Rectal smooth muscle tissue (tissue), 1 donor: ENCODE results near the gene SMIM13.
"Not testable (repeated sequence)": the region's sequence is repeated elsewhere in the genome, so short reads cannot be mapped to it uniquely, and the experiment has no call there.

Experiments used
- H3K27ac ChIP-seq: one replicate; pipeline ENCODE4 v1.7.0; 2013; ENCODE audit warnings: low read depth, low read length, inconsistent platforms
- H3K27me3 ChIP-seq: one replicate; pipeline ENCODE4 v1.7.0; 2013; ENCODE audit warnings: low read length; ENCODE audit not compliant: control insufficient read depth, insufficient read depth
- H3K36me3 ChIP-seq: one replicate; pipeline ENCODE4 v1.7.0; 2013; ENCODE audit warnings: low read length; ENCODE audit not compliant: control insufficient read depth, insufficient read depth
- H3K4me1 ChIP-seq: one replicate; pipeline ENCODE4 v1.7.0; 2013; ENCODE audit warnings: low read length; ENCODE audit not compliant: control insufficient read depth, insufficient read depth
- H3K4me3 ChIP-seq: one replicate; pipeline ENCODE4 v1.7.0; 2013; ENCODE audit warnings: low read length
- H3K9ac ChIP-seq: one replicate; pipeline ENCODE4 v1.7.0; 2013; ENCODE audit warnings: low read length

SMIM13 gene

GRCh38 chr6:11089695-11090094, 3.9 kb upstream of the SMIM13 start:
- no peak overlapping the region for H3K27ac ChIP-seq
- H3K4me3 ChIP-seq: no peak overlapping the region
- no peaks in the 10 kb centered on the region for H3K27me3 ChIP-seq
- H3K4me1 ChIP-seq: peaks cover 2% of the 10 kb centered on the region
- H3K9ac ChIP-seq: no peak overlapping the region
- H3K36me3 ChIP-seq: no peaks in the 10 kb centered on the region

DNA sequence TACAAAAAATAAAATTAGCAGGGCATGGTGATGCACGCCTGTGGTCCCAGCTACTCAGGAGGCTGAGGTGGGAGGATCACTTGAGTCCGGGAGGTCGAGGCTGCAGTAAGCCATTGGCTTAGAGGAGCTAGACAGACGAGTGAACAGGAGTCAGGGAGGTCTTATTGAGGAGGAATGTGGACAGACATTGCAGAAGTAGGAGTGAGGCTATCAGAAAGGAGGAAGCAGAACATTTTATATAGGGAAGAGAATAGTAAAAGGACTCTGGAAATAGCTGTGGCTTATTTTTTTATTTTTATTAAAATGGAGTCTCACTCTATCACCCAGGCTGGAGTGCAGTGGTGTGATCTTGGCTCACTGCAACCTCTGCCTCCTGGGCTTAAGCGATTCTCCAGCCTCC, 2.5 kb upstream of the SMIM13 start:
- H3K4me1 ChIP-seq, H3K27ac ChIP-seq, H3K36me3 ChIP-seq, H3K27me3 ChIP-seq, H3K9ac ChIP-seq, H3K4me3 ChIP-seq: not testable (repeated sequence)

DNA sequence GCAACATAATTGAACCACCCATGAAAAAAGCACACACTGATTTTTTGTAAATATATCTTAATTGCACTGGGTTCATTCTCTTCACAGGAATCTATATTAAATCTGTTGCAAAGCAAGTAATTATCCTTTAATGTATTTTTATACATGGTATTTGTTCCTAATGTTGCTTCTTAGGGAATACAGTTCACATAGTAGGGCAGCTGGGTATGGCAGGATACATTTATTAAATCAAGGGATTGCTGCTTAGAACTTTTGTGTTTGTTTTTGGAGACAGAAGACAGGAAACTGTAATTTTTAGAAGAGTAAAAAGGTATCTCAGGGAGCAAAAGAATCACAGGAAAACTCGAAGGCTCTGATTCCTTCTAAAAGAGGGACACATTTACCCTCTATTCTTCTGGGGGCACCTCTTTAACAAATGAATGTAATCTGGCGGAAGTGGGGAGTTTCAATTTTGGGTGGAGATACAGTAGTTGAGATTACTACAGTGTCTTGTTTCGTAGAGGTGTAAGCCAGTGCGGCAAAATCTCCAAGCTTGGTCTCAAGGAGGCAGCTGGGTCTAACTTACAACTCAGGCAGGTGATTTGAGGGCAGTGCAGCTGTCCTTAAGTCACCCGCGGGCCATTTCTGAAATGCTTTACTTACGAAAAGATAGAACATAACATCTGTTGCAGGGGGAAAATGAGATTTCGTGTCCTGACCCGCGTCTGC, 812 bp upstream of the SMIM13 start:
- H3K27me3 ChIP-seq: no peaks in the 10 kb centered on the region
- H3K27ac ChIP-seq: peak overlapping the region; percentile 92
- H3K9ac ChIP-seq: peak overlapping the region; percentile 88
- H3K4me1 ChIP-seq: peaks cover 6% of the 10 kb centered on the region
- H3K4me3 ChIP-seq: peak overlapping the region; percentile 88
- no peaks in the 10 kb centered on the region for H3K36me3 ChIP-seq

DNA sequence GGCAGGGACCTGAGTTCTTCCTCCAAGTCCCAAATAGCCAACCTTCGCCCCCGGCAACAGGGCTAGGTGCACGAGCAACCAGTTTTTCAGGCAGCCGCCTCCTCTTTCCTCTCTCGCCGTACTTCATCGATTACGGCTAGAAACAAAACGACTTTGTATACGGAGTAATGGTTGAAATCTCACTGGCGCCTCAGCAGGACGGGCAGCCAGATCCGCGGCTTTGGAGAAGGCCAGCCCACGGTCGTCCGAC, 333 bp upstream of the SMIM13 start:
- Histone ChIP-seq H3K36me3 (no peaks in the 10 kb centered on the region), H3K4me1 (peaks cover 6% of the 10 kb centered on the region), H3K9ac (peak overlapping the region; percentile 88), H3K4me3 (peak overlapping the region; percentile 88), H3K27me3 (no peaks in the 10 kb centered on the region), H3K27ac (peak overlapping the region; percentile 92)

DNA sequence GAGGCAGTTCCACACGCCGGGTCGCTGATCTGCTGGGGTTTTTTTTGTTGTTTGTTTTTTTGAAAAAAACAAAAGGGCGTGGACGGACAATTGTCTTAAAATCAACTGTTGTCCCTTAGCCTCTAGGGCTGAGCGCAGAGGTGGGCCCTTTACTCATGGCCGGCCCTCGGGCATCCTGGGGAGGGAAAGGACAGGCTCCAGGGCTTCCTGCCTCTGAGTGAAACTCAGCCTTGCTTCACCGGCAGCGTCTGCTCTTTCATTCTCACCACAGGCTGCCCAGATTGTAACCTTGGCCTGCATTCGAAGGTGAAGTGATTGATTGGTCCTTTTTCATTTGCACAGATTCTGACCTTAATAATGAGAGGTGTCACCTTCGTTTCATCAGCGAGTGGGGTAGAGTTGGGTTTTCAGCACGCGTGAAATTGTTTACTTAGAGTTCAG, 797 bp downstream of the SMIM13 start:
- peak overlapping the region; percentile 88 for H3K4me3 ChIP-seq
- peak overlapping the region; percentile 92 for H3K27ac ChIP-seq
- H3K9ac ChIP-seq: peak overlapping the region; percentile 50
- no peaks in the 10 kb centered on the region for H3K36me3 ChIP-seq
- H3K4me1 ChIP-seq: peaks cover 6% of the 10 kb centered on the region
- H3K27me3 ChIP-seq: no peaks in the 10 kb centered on the region

- Histone ChIP-seq H3K27me3 (no peaks in the 10 kb centered on the region), H3K4me3 (peak overlapping the region; percentile 88), H3K27ac (no peak overlapping the region)
Observed at GRCh38 chr6:11094941-11095340, 1.3 kb downstream of the SMIM13 start.

GRCh38 chr6:11096109-11096508, 2.5 kb downstream of the SMIM13 start:
- no peak overlapping the region for H3K27ac ChIP-seq

More at GRCh38 chr6:11094941-11095340, 1.3 kb downstream of the SMIM13 start:
- Histone ChIP-seq H3K36me3 (no peaks in the 10 kb centered on the region), H3K4me1 (peaks cover 6% of the 10 kb centered on the region), H3K9ac (no peak overlapping the region)

DNA sequence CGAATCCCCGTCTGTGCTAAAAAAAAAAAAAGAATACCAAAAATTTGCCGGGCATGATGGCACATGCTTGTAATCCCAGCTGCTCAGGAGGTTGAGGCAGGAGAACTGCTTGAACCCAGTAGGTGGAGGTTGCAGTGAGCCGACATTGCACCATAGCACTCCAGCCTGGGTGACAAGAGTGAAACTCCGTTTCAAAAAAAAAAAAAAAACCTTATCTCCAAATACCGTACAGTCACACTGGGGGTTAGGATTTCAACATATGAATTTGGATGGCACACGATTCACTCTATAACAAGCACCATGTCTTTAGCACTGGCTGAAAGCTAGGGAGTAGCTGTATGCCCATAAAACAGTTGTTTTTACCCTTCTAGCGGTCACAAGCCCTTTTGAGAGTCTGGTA, 3.8 kb downstream of the SMIM13 start:
- H3K36me3 ChIP-seq: no peaks in the 10 kb centered on the region
- no peaks in the 10 kb centered on the region for H3K27me3 ChIP-seq
- no peak overlapping the region for H3K4me3 ChIP-seq
- H3K27ac ChIP-seq: no peak overlapping the region
- no peak overlapping the region for H3K9ac ChIP-seq
- peaks cover 6% of the 10 kb centered on the region for H3K4me1 ChIP-seq

More at GRCh38 chr6:11096109-11096508, 2.5 kb downstream of the SMIM13 start:
- Histone ChIP-seq H3K9ac (no peak overlapping the region), H3K36me3 (no peaks in the 10 kb centered on the region), H3K27me3 (no peaks in the 10 kb centered on the region), H3K4me3 (no peak overlapping the region), H3K4me1 (peaks cover 6% of the 10 kb centered on the region)

GRCh38 chr6:11098004-11098403, 4.4 kb downstream of the SMIM13 start:
- no peak overlapping the region for H3K9ac ChIP-seq
- no peak overlapping the region for H3K27ac ChIP-seq
- H3K27me3 ChIP-seq: no peaks in the 10 kb centered on the region
- H3K4me1 ChIP-seq: peaks cover 4% of the 10 kb centered on the region
- no peak overlapping the region for H3K4me3 ChIP-seq
- H3K36me3 ChIP-seq: no peaks in the 10 kb centered on the region

GRCh38 chr6:11101417-11101816, 7.8 kb downstream of the SMIM13 start:
- Histone ChIP-seq H3K4me3 (no peak overlapping the region), H3K4me1 (no peaks in the 10 kb centered on the region), H3K36me3 (no peaks in the 10 kb centered on the region), H3K9ac (no peak overlapping the region), H3K27me3 (no peaks in the 10 kb centered on the region), H3K27ac (no peak overlapping the region)

GRCh38 chr6:11103065-11103464, 9.4 kb downstream of the SMIM13 start:
- no peak overlapping the region for H3K9ac ChIP-seq
- H3K27me3 ChIP-seq: no peaks in the 10 kb centered on the region
- H3K27ac ChIP-seq: no peak overlapping the region
- no peaks in the 10 kb centered on the region for H3K4me1 ChIP-seq
- no peak overlapping the region for H3K4me3 ChIP-seq
- no peaks in the 10 kb centered on the region for H3K36me3 ChIP-seq

- no peak overlapping the region for H3K9ac ChIP-seq
- no peaks in the 10 kb centered on the region for H3K4me1 ChIP-seq
- H3K27me3 ChIP-seq: no peaks in the 10 kb centered on the region
- H3K36me3 ChIP-seq: no peaks in the 10 kb centered on the region
- no peak overlapping the region for H3K27ac ChIP-seq
- no peak overlapping the region for H3K4me3 ChIP-seq
Observed at GRCh38 chr6:11108726-11109125, 15.1 kb downstream of the SMIM13 start.

DNA sequence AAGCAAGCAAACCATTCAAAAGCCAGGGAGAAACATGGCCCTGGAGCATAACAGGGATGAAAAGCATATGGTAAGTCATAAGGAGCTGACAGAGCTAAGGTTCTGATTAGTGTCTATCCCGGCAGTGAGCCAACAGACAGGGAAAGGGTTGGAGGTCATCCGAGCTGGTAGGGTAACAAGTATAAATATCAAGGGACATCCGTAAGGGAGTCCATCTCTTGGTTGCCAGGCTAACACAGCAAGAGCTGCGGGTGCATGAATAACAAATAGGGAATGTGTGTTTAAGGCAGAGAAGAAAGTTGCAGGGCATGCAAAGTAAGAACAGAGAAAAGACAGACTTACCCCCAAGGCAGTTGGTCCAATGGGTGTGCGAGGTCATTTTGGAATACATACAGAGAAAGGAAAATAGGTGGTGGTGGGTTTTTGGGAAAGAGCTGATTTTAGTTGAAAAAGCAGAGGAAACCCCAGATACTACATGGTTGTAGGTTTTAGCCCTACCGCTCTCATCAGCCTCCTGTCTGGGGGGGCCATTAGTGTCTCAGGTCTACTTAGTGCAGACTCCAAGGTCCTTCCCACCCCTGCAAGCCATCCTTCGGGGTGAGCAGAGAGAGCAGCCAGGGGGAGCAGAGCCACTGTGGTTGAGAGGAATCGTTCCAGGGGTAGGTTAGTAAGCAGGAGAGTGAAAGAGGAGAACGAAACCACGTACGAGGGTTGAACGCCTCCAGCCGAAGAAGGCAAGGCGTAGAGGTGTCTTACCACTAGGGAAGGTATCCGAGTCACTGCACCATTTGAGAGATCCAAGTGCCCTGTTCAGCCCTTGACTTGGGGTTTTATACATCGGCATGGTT, 17.5 kb downstream of the SMIM13 start, which contains the start of gene ERVFRD-1:
ERVFRD-1 (minus strand) TSS at position 805 of the 848 bp plus-strand sequence. CDS start 6,415 bp downstream, outside the sequence.
- Histone ChIP-seq H3K4me1 (no peaks in the 10 kb centered on the region), H3K4me3 (no peak within 1 kb of the TSS), H3K27me3 (no peaks in the 10 kb centered on the region), H3K36me3 (no peaks in the 10 kb centered on the region), H3K9ac (no peak within 1 kb of the TSS), H3K27ac (no peak within 1 kb of the TSS)
